HUDEP-2 (cell line): ENCODE data around the gene MRTFA.
"Not testable (repeated sequence)": the region's sequence is repeated elsewhere in the genome, so short reads cannot be mapped to it uniquely, and the experiment has no call there.

Experiments
- DNase-seq, 76 experiments: peaks; one replicate each; lab custom pipeline; 2025; ENCODE audit not compliant: unreplicated experiment in 76 of 76; lab: John Stamatoyannopoulos, UW

The MRTFA gene

GRCh38 chr22:40660730-40661129 is 24.2 kb upstream of the MRTFA start:
- DNase-seq, result no peak

DNA sequence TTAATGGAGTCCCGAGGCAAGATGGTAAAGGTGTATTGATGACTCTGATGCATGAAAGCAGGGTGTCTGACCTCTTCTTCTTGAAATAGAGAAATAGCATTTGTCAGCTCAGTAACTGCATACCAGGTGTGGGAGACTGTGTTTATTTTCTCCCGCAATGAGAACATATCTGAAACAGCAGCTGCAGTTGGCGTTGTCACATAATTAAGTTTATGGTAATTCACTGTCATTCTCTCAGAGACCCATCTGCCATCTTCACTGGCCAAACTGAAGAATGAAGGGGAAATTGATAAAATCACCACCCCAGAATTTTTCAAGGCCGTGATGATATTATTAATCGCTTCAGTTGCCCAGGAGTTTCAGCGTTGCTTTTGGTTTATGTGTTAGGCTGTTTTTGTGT is 22.6 kb upstream of the MRTFA start:
- DNase-seq, result no peak

- not testable (repeated sequence) for DNase-seq
Observed at GRCh38 chr22:40656651-40657050, 20.1 kb upstream of the MRTFA start.

- not testable (repeated sequence) for DNase-seq
Observed at GRCh38 chr22:40655941-40656340, 19.4 kb upstream of the MRTFA start.

DNA sequence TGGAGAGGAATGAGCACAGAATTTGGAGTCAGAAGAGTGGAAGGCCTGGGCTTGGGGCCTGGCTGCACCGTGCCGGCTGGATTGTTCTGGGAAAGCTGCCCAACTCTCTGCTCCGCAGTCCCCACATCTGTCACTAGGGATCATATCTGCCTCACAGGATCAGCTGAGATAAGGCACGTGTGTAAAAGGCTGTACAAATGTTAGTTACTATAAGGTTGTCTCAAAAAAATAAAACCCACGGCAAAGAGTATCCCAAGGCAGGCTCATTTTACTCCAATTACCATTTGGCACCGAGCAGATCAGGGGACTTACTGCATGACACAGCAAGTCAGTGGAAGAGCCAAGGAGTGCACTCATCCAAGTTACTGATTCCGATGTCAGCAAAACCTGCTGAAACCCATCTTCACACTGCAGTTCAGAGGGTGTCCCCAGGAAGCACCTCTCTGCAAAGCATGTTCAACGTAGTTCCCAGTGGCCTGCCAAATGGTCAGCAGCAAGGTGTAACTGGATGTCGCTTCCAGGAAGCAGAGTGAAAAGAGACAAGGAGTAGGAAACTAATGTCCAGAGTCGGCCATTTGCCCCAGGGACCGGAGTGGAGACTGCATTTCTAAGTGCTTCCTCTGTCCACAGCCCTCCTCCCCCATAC is 18.1 kb upstream of the MRTFA start:
- peak in 57 of 76 experiments; percentile 3 to 67 (median 31) for DNase-seq

DNA sequence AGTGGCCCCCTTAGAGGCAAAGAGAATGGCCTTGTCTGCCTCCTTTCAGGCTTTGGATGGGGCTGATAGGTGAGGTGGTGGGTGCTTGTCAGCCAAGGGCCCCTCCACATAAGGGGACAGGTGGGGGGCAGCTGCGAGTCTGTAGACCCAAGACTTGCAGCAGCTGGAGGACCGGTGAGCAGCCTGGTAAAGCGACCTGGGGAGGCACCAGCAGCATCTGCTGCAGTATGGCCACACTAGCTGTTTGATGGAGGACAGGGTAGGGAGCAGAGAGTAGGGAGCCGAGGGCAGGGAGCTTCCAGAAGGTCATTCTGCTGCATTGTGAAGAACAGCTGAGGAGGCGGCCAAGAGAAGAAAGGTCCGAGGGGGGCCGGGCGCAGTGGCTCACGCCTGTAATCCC is 16.8 kb upstream of the MRTFA start:
- no peak for DNase-seq

GRCh38 chr22:40651563-40652501 is 15.3 kb upstream of the MRTFA start:
- DNase-seq, result peak in 74 of 76 experiments; percentile 52 to 97 (median 90)

- no peak for DNase-seq
Observed at GRCh38 chr22:40651057-40651456, 14.5 kb upstream of the MRTFA start.

DNA sequence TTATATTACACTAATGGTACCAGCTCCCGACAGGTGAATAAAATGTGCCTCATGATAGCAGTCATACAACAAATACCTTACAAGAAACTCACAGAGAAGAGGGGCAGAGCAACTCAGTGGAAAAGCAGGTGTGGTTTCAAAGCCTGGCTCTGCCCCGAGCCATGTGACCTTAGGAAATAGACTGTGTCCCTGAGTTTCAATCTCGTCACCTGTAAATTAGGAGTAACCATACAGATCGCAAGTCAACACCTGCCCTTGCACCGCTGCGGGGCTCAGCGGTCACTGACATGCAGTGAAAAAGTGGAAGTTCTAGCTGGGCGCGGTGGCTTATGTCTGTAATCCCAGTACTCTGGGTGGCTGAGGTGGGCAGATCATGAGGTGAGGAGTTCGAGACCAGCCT is 11.9 kb upstream of the MRTFA start:
- DNase-seq, result no peak

DNA sequence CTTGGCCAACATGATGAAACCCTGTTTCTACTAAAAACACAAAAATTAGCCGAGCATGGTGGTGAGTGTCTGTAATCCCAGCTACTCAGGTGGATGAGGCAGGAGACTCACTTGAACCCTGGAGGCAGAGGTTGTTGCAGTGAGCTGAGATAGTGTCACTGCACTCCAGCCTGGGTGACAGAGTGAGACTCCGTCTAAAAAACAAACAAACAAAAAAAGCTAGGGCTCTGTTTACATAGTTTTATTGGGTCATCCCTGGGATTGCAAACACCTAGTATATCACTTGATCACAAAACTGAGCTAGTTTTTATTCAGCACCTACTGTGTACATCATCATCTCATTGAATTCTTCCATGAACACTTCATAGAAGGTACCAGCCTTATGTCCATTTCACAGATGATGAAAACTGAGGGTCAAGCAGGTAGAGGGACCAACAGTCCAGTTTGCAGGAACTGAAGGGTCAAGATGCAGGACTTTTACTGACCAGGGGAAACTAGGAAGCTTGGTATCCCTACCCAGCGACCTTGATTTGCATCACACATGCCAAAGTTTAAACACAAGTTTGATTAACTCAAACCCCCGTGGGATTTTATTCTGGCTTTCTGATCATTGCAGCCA is 9.2 kb upstream of the MRTFA start:
- DNase-seq, result no peak

- no peak for DNase-seq
Observed at GRCh38 chr22:40642316-40642715, 5.8 kb upstream of the MRTFA start.

DNA sequence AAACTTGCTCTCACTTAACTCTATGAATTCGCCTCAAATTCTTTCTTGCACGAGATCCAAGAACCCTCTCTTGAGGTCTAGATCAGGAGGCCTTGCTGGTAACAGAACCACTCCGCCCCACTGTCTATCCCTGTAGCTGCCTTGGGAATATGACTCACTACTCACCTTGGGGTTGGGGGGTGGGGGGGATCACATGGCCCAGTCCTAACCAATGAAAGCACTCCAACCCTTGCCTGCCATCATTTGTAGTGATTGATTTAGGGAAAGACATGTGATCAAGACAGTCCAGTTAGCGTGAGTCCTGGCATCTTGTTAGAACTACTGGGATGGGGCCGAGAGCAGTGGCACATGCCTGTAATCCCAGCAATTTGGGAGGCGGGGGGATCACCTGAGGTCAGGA is 4.8 kb upstream of the MRTFA start:
- DNase-seq, result no peak

DNA sequence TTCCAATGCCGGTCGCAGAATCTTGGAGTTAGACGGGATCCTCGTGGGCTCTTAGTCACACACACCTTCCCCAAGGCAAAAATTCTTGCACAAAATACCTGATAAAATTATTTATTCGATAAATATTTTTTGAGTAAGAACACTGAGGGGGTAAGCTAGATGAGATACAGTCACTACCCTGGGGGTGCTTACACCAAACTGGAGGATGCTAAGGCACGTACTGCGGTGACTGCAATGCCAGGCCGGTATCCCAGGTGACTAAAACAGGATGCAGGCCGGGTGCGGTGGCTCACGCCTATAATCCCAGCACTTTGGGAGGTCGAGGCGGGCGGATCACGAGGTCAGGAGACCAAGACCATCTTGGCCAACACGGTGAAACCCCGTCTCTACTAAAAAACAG is 1.7 kb upstream of the MRTFA start:
- DNase-seq, result no peak

DNA sequence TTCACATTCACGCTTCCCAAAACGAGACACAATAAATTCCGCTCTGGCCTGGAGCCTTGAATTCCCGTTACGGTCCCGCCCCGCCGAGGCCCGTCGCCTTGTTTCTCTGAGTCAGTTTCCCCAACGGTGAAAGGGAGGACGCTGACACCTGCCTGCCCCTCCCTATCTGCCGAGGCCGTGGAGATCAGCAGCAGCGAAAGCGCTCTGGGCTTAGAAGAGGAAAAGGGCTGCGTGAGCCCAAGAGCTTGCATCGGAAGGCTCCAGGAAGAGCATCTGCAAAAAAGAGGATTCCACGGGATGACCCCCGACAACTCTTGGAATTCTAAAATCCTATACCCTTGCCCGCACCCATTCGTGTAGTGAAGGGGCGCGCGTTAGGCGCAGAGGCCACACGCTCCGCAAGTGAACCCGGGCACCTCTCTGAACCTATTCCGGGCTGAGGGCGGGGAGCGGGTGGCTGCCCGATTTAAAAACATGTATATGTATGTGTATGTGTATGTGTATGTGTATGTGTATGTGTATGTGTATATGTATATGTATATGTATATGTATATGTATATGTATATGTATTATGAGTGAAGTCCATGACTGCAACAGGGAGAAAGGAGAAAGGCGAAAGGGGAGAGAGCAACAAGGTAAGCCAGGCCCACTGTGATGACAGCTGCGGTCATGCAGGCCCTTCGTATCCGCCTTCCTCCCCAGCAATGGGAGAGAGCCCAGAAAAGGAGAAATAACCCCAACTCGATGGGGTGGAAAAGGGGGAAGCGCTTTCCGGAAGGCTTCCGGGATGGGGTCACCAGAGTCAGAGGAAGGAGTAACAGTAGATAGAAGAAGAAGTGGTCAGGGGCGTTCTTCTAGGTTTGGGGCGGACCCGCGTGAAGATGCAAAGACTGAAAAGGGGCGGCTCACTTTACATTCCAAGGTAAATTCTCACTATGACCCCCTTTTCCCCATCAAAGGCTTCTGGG is 948 bp upstream of the MRTFA start:
- DNase-seq, result peak in 16 of 76 experiments; percentile 13 to 60 (median 38)

GRCh38 chr22:40635940-40636379 is 559 bp downstream of the MRTFA start:
- no peak for DNase-seq

DNA sequence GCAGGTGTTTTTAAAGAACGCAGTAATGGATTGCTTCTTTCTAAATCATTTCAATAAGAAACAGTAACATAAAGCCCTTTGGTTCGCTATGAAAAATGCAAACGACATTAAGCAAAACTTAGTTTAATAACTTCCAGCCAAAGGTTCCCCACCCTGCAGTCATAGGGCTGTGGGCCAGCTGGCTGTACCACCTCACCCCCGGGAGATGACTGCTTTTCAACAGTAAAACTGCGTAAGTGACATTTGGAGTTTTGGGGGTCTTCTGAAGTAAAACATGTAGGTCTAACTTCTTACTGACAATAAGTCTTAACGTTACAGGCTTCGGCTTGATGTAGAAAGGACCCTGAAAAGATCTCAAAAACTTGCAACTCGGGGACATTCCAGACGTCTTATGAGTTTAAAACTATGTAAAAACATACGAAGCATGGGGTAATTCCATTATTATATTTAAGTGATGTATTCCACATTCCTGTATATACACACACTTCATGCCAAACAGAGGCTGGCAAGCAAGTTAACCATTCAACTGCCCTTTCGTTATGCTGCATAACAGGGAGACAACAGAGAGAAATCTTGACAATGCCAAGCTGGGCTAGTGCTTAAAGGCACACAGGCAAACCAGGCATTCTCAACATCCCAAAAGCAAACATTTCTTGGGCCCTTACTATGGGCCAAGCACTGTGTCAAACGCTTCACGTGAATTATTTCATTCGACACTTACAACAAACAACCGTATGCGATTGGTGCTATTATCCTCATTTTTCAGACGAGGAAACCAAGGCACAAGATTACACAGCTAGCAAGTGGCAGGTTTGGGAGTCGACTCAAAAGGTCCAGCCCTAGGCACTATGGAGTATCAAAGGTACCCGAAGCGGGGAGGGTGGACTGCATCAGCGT is 1.2 kb downstream of the MRTFA start:
- no peak for DNase-seq

GRCh38 chr22:40634119-40634903 is 2.2 kb downstream of the MRTFA start:
- DNase-seq, result peak in 1 of 76 experiments; percentile 10

DNA sequence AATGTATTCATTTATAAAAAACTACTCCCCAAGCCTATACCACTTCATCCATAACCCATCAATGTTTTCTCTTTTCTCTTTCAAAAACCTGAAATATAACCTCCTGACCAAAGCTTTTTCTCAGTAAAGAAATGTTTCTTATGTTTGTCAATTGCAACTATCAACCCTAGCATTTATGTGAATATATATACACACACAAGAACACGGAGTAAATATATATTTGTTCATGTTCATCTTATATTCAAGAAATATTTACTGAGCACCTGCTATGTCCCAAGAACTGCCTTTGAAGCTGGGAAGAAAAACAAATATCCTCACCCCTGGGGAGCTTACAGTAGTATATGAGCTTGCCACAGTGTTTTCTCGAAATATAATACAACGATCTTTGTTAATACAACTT is 3.5 kb downstream of the MRTFA start:
- no peak for DNase-seq

GRCh38 chr22:40631925-40632324 is 4.6 kb downstream of the MRTFA start:
- no peak for DNase-seq
